ENCODE results near the gene PLTP. TPM values are rescaled to one million over a fixed set of nuclear protein-coding genes. Genes with fewer than 3 reads are reported as not detected.

The PLTP gene
- total RNA-seq, 6 experiments from 2014 or later = 9.6 to 70.2 (median 35.6) TPM

DNA sequence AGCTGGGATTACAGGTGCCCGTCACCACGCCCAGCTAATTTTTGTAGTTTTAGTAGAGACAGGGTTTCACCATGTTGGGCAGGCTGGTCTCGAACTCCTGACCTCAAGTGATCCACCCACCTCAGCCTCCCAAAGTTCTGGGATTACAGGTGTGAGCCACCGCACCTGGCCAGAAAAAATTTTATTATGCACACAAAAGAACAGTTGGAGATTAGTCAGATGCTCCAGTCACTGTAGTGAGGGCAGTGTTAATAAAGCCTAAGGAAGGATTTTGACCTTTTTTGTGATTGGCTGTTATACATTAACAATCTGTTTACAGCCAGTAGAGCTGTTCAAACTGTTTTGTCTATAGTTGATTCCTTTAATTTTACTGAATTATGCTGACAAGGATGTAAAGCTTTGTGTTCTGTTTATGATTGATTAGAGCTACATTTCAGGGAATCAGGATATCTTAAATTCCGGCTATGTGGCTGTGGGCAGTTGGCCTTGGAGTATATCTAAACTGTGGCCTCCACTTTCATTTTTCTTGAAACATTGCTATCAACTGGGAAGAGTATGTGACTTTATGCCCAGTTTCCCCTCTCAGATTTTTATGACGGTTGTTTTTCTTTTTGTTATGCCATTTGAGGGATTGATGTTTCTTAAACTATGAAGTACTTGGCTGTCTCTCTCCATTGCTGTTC, 44.7 kb downstream of the PLTP start:
- no peaks in the 10 kb centered on the region for H3K36me3 ChIP-seq
- TF ChIP-seq, protein P1, sequence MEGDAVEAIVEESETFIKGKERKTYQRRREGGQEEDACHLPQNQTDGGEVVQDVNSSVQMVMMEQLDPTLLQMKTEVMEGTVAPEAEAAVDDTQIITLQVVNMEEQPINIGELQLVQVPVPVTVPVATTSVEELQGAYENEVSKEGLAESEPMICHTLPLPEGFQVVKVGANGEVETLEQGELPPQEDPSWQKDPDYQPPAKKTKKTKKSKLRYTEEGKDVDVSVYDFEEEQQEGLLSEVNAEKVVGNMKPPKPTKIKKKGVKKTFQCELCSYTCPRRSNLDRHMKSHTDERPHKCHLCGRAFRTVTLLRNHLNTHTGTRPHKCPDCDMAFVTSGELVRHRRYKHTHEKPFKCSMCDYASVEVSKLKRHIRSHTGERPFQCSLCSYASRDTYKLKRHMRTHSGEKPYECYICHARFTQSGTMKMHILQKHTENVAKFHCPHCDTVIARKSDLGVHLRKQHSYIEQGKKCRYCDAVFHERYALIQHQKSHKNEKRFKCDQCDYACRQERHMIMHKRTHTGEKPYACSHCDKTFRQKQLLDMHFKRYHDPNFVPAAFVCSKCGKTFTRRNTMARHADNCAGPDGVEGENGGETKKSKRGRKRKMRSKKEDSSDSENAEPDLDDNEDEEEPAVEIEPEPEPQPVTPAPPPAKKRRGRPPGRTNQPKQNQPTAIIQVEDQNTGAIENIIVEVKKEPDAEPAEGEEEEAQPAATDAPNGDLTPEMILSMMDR (IDR thresholded peaks at IDR 0.05) = no peak
- TF ChIP-seq POLR2A (IDR thresholded peaks at IDR 0.05) = no peak
- no peaks in the 10 kb centered on the region for H3K27me3 ChIP-seq
- ATAC-seq = peak in 2 of 4 donors; percentile 35 to 56
- no peak overlapping the region for H3K27ac ChIP-seq
- WGBS (ENCODE audit: insufficient coverage, low coverage, low lambda C conversion rate, missing lambda C conversion rate) = 71% methylated on average over 6 of the region's 6 CpGs
- peaks cover 0 to 4% (median 0%) of the 10 kb centered on the region in 4 donors for H3K4me1 ChIP-seq
- no peaks in the 10 kb centered on the region for H3K9me3 ChIP-seq
- no peak overlapping the region for H3K4me3 ChIP-seq
- no peak for DNase-seq
- intact Hi-C loops (cut with DNase I) = no loop called here

DNA sequence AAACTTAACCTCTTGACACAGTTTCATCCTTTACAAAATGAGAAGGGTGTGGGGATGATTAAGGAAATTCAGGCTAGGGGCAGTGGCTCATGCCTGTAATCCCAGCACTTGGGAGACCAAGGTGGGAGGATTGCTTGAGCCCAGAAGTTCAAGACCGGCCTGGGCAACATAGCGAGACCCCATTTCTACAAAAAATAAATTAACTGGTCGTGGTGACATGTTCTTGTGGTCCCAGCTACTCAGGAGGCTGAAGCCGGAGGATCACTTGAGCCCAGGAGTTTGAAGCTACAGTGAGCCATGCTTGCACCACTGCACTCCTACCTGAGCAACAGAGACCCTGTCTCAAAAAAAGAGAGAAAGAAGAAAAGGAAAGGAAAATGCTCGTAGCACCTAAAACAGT, 45.5 kb downstream of the PLTP start:
- DNase-seq (no peak), ATAC-seq (no peak)
- WGBS (ENCODE audit: insufficient coverage, low coverage, low lambda C conversion rate, missing lambda C conversion rate) = 92% methylated on average over 5 of the region's 5 CpGs
- no peaks in the 10 kb centered on the region for H3K36me3 ChIP-seq
- peaks cover 0 to 4% (median 0%) of the 10 kb centered on the region in 4 donors for H3K4me1 ChIP-seq
- H3K27ac ChIP-seq = no peak overlapping the region
- intact Hi-C loops (cut with DNase I) = no loop called here
- no peaks in the 10 kb centered on the region for H3K27me3 ChIP-seq
- no peaks in the 10 kb centered on the region for H3K9me3 ChIP-seq
- no peak overlapping the region for H3K4me3 ChIP-seq
- TF ChIP-seq POLR2A (IDR thresholded peaks at IDR 0.05) = no peak
- TF ChIP-seq, protein P1 (IDR thresholded peaks at IDR 0.05) = no peak

DNA sequence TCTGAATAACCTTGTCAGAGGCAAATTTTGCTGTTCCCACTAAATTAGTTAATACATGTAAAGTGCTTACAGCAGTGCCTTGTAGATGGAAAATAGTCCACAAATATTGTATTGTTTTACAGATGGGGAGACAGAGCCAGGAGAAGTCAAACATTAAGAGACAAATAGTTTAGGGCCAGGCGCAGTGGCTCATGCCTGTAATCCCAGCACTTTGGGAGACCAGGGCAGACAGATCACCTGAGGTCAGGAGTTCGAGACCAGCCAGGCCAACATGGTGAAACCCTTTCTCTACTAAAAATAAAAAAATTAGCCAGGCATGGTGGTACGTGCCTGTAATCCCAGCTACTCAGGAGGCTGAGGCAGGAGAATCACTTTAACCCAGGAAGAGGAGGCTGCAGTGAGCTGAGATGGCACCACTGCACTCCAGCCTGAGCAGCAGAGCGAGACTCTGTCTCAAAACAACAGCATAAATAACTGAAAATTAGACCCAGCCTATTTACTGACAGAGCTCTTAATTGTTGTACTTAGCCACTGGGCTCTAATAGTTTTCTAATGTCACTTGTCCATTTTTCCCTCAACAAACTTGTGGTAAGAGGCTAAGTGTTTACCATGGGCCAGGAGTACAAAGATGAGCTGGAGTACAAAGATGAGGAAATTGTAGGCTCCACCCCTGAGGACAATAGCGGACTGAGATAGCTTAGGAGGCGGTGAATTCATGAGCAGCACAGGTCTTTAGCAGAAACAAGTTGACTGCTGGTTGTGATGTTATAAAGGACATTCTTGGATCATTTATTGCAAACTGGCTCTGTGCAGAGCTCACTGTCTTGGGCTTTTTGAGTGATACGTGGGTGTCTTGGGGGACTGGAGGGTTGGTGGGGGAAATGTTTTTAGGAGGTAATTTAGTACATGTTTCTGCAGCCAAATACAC, 48.1 kb downstream of the PLTP start:
- no peak overlapping the region for H3K4me3 ChIP-seq
- WGBS (ENCODE audit: insufficient coverage, low coverage, low lambda C conversion rate, missing lambda C conversion rate) = 84% methylated on average over 6 of the region's 7 CpGs
- H3K36me3 ChIP-seq = no peaks in the 10 kb centered on the region
- peaks cover 0 to 4% (median 0%) of the 10 kb centered on the region in 4 donors for H3K4me1 ChIP-seq
- no peaks in the 10 kb centered on the region for H3K9me3 ChIP-seq
- intact Hi-C loops (cut with DNase I) = no loop called here
- no peak for TF ChIP-seq POLR2A (IDR thresholded peaks at IDR 0.05)
- TF ChIP-seq, protein P1 (IDR thresholded peaks at IDR 0.05) = no peak
- H3K27me3 ChIP-seq = no peaks in the 10 kb centered on the region
- DNase-seq (no peak), ATAC-seq (peak in 2 of 4 donors; percentile 18 to 43)
- no peak overlapping the region for H3K27ac ChIP-seq

DNA sequence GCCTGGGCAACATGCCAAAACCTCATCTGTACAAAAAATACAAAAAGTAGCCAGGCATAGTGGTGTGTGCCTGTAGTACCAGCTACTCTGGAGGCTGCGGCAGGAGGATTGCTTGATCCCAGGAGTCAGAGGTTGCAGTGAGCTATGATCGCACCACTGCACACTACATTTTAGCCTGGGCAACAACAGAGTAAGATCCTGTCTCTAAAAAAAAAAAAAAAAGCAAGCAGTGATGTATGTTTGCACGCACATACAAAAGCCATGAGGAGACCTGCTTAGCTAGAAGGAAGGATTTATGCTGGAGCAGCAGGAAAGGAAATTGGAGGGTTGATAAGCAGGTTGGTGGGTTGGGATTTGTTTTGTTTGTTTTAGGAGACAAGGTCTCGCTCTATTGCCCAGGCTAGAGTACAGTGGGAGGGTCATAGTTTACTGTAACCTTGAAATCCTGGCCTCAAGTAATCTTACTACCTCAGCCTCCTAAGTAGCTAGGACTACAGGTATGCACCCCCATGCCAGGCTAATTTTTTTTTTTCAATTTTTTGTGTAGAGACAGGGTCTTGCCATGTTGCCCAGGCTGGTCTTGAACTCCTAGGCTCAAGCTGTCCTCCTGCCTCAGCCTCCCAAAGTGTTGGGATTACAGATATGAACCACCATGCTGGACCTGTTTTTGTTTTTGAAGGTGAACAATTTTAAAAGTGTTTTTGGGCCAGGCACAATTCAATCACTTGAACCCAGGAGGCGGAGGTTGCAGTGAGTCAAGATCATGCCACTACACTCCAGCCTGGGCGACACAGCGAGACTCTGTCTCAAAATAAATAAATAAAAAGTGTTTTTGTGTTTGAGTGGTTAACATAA, 50.5 kb downstream of the PLTP start:
- TF ChIP-seq, protein P1 (IDR thresholded peaks at IDR 0.05) = no peak
- no peak for TF ChIP-seq POLR2A (IDR thresholded peaks at IDR 0.05)
- H3K4me1 ChIP-seq = peaks cover 0 to 10% (median 1%) of the 10 kb centered on the region in 4 donors
- no peaks in the 10 kb centered on the region for H3K27me3 ChIP-seq
- no peak for DNase-seq
- H3K36me3 ChIP-seq = no peaks in the 10 kb centered on the region
- no peak for ATAC-seq
- H3K9me3 ChIP-seq = no peaks in the 10 kb centered on the region
- WGBS (ENCODE audit: insufficient coverage, low coverage, low lambda C conversion rate, missing lambda C conversion rate) = 85% methylated on average over 6 of the region's 7 CpGs
- H3K4me3 ChIP-seq = no peak overlapping the region
- no peak overlapping the region for H3K27ac ChIP-seq
- intact Hi-C loops (cut with DNase I) = no loop called here
